Left ventricle myocardium superior (tissue), 1 donor: Measurements from ENCODE around the gene ANTXR1. TPM values are rescaled to one million over a fixed set of nuclear protein-coding genes. Genes with fewer than 3 reads are reported as not detected.

Experiments
- ATAC-seq: fragments of 200-7000 bp; cut with Tn5 transposase; one replicate; pipeline ENCODE4 v1.9.1; 2020; ENCODE audit warnings: mild to moderate bottlenecking, moderate library complexity
- DNase-seq: peaks from one replicate; pipeline ENCODE4 v3.0.0-alpha.2; 2020
- intact Hi-C: fragments of 100-400 bp; cut with micrococcal nuclease; formaldehyde crosslinking; loops from one replicate; pipeline ENCODE4 v1.11.0; 2022
- total RNA-seq: library from RNA; stranded (reverse); fragmentation: NEBNext Ultra II Directional; extraction: Animal tissue kit (Norgen Biotek cat#: 25700); gene quantifications from one replicate; pipeline ENCODE4 v1.2.1, GENCODE V29; 2021
- donor health status: DM: no; HTN: yes; CAD: no; lungs with severe emphysema.

ANTXR1 gene
- total RNA-seq, 1 donor from 2014 or later: 28.9 TPM

DNA sequence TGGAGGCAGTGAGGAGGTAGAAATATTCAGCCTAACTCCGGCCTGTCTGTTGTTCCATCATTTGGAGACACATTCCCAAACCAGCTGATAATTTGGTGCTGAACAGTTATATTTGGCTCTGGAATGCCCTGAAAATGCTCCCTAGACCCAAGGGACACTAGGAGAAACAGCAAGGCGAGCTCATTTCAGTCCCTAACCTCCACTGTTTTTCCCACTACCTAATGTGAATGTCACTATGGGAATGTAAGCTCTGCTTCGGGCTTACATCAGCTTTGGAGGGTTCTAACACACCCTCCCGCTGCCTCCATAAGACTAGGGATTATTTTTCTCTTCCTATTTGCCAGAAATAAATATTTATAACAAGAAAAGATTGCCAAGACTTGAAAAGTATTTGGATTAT, 103.5 kb downstream of the ANTXR1 start:
- DNase-seq (no peak), ATAC-seq (peak; percentile 76)
- intact Hi-C loops: no loop called here

- intact Hi-C loops: no loop called here
- ATAC-seq: no peak
- no peak for DNase-seq
Measured at GRCh38 chr2:69118609-69119008, 105.6 kb downstream of the ANTXR1 start.

GRCh38 chr2:69119104-69119894, 106.3 kb downstream of the ANTXR1 start:
- DNase-seq (no peak), ATAC-seq (peak; percentile 53)
- intact Hi-C loops: no loop called here

- ATAC-seq (no peak), DNase-seq (no peak)
- intact Hi-C loops: no loop called here
Measured at GRCh38 chr2:69122271-69122670, 109.3 kb downstream of the ANTXR1 start.

GRCh38 chr2:69123182-69123581, 110.2 kb downstream of the ANTXR1 start:
- ATAC-seq (peak; percentile 84), DNase-seq (no peak)
- intact Hi-C loops: no loop called here

DNA sequence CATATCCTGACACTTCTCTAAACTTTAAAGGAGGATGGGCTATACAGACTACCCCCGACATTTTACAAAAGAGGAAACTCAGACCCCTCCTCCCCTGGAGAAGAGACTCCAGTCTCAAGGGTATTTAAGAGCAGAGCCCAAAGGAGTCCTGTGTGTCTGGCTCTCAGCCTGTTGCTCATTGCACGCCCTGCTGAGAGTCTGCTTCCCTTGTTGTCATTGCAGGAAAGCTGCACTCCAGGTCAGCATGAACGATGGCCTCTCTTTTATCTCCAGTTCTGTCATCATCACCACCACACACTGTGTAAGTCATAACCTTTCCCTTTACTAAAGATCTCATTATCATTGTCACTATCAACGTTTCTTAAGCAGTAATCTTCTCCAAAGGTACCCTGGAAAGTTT, 111.4 kb downstream of the ANTXR1 start:
- ATAC-seq: peak; percentile 44
- DNase-seq: no peak
- intact Hi-C loops: no loop called here

- DNase-seq (no peak), ATAC-seq (no peak)
- intact Hi-C loops: no loop called here
Measured at GRCh38 chr2:69125816-69126215, 112.8 kb downstream of the ANTXR1 start.

GRCh38 chr2:69126341-69126740, 113.4 kb downstream of the ANTXR1 start:
- ATAC-seq (no peak), DNase-seq (no peak)
- intact Hi-C loops: no loop called here

DNA sequence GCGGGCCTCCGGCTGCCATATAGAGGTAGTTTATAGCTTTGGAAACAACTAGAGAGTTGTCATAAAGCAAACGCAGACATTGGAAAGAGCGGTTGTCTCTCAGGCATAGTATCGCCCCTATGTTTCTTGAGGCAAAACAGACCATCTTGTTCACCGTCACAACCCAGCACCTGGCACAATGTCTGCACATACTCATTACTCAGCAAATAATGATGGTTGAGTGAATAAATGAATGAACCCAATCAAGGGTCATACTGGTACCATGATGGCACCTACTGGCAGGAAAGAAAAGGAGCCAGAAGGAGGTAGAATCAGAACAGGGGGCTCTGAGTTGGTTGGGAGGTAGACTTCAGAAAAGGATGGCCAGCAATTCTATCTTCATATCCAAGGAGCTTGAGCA, 118.5 kb downstream of the ANTXR1 start:
- intact Hi-C loops: no loop called here
- no peak for ATAC-seq
- no peak for DNase-seq

GRCh38 chr2:69131983-69132675, 119.2 kb downstream of the ANTXR1 start:
- ATAC-seq (peak; percentile 24), DNase-seq (no peak)
- intact Hi-C loops: no loop called here

GRCh38 chr2:69132960-69133590, 120.1 kb downstream of the ANTXR1 start:
- intact Hi-C loops: no loop called here
- no peak for ATAC-seq

DNA sequence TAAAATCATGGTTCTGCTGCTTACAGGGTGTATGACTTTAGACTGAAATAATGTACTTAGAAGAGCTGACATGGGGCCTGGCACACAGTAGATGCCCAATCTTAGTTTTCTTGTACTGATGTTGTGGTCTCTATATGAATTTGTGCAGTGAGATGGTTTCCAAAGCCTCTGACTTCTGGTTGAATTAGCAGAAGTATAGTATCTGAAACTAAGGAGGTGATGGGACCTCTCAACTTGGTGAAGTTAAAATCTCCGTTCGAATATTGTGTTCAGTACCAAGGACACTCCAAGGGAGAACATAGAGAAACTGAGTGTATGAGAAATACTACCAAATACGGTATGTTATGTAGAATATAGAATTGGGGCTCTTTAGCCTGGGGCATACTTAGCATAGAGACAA, 120.9 kb downstream of the ANTXR1 start:
- no peak for DNase-seq
- intact Hi-C loops: no loop called here
- ATAC-seq: no peak

More at GRCh38 chr2:69132960-69133590, 120.1 kb downstream of the ANTXR1 start:
- DNase-seq: no peak

DNA sequence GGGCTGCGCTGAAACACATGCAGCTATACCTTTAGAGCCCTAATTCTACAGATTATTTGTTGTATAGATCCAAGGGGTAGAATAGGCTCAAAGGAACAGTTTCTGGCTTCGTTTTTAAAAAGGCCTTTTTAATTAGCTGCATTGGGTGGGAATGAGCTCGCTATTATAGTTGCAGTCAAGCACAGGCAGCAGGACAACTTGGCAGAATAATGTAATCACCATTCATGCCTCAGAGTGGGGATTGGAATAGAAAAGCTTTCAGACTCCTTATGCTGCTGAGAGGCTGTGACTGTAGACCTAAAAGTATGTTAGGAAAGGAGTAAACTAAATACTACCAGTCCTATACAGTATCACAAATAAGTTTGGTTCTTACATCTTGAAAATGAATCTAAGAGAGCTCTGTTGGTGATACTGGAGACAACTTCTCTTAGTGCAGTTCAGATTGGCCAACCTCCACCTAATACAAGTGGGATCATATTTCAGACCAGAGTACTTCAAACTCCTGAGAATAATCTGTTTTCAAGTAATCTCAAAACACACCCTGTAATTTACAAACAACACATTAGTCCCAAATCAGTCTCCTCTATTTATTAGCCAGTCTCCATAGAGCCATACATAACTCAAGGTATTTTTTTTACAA, 121.4 kb downstream of the ANTXR1 start:
- DNase-seq: no peak
- intact Hi-C loops: no loop called here

DNA sequence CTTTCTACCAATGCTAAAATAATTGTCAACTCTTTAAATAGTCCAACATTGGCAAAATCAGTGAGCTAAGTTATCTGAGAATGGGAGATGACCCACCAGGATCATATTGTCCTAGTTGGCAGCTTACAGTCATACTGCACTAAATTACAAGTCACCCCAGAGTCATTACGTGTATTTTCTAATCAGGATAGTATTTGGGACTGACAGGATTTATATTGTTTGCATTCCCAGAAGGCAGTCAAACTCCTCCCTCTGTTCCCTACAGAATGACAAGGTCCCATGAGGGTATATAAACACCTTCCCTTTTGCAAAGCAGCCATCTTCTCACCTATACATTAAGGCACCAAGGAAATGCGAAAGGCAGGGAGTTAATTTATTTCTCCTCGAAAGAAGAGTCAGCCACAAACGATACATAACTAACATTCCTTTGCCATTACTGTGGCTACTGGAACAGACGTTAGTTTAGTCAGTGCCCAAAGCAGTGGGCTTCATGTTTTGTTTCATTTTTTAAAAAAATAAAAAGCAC, 125.3 kb downstream of the ANTXR1 start:
- no peak for ATAC-seq
- intact Hi-C loops: no loop called here

More for the DNA sequence above, 121.4 kb downstream of the ANTXR1 start:
- ATAC-seq: no peak

DNA sequence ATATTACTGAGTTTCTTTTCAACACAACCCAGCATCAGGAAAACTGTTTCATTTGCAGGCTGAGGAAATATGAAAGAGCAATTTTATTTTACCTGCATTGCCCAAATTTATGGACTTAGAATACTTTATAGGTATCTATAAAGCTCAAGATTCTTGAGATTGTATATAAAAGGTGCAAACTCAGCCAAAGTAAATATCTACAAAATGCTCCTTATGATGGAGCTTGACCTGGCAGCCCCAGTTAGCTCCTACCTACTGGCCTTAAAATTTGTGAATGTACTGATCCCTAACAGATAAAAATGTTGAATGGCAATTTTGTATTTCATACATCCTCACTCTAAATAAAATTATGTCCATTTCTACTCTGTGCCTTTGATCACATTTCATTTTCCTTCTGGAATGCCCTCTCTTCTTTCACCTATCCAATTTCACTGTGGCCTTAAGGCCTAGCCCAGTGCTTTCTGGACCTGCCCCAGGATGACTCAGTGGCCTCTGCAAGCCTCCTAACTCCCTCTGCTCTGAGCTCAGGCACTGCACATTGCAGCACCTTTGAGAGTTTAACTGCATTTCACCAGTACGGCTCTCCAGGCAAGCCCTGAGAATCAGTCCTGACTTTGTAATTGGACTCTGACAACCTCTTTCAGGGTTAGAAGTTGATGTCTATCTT, 125.9 kb downstream of the ANTXR1 start:
- intact Hi-C loops: no loop called here
- DNase-seq: peak; percentile 38
- ATAC-seq: peak; percentile 73

More for the DNA sequence above, 125.3 kb downstream of the ANTXR1 start:
- no peak for DNase-seq

DNA sequence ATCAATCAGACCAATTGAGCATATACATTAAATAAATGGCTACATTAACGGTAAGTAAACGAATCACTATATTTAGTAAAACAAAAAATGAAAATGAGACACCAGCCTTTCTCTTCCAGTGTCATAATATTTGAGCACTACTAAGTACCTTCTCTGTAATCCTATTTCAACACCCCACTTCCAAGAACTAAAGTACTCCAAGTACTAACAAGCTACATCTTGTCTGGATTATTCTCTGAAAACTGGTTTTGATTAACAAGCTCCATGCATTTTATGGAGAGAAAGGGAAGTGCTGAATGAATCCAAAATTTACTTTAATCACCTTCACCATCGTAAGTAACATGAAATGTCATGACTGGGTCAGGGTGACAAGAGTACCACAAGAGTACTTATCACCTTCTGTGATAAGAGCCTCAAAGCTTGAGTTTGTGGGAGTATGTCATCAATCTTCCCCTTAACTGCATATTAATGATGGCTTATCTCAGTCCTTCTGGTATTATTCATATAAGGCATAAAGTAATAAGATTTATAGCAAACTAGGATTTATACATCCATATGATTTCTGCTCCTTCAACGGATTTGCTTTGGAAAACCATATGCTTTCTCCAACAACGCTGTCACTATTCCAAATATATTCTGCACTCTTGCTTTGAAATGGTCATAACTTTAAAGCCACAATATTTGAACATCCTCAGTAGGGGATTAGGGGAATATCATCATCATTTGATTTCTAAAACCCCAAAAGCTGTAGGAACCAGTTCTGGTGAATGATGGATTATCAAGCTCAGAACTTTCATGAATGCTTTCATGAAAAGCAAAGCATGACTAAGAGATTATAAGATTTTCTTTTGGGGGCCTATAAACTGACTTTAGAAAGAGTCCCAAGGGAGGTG, 127.0 kb downstream of the ANTXR1 start:
- intact Hi-C loops: no loop called here
- ATAC-seq (no peak), DNase-seq (no peak)

DNA sequence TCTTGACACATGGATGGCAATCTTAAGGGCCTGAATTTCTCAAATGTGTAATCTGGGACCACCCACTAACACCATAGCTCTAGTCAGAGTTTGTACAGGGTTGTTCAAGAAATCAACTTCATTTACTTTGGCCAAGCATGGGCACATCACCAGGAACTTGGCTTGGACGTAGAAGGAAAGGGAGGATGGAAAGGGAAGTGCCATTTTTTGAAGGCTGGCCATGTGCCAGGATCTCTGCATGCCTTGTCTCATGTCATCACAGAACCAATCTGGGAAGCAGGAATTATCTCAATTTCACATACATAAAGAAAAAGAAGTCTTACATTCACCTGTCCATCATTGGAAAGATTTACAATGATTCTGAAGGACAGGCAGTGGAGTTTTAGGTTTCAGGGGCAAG, 128.1 kb downstream of the ANTXR1 start:
- intact Hi-C loops: no loop called here
- ATAC-seq (no peak), DNase-seq (peak; percentile 40)

DNA sequence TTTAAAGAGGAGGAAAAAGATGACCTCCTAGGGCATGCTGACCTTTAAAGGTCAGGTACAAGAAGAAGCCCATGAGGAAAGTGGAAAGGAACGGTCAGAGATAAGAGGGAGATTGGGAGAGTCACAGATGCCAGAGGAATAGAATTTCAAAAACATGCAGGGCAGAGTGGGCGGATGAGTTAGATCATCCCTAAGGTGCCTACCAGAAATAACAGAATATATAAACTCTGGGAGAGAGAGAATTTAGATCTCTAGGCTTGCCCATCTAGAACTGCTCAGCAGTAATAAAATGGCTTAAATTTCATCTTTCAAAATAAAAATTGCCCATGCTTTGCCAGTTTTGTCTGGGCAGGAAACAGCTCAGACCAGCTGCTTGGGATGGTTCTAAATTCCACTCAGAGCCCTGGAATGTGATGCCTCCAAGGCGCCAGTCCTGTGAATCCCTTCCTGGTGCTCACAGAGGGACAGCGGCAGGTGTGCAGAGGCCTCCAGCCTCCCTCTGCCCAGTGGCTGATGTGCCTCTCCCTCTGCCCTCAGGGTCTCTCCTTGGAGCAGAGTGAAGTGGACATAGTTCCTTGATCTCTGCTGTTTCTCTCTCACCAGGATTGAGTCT, 130.9 kb downstream of the ANTXR1 start:
- no peak for ATAC-seq
- intact Hi-C loops: no loop called here
- no peak for DNase-seq
